GM18858 (cell line): ENCODE results near the gene LONP2.
"Not testable (repeated sequence)": the region's sequence is repeated elsewhere in the genome, so short reads cannot be mapped to it uniquely, and the experiment has no call there.

Source experiments
- ATAC-seq: cut with Tn5 transposase; IDR thresholded peaks from one replicate; pipeline ENCODE4 v1.9.1; 2021; ENCODE audit not compliant: unreplicated experiment

LONP2 gene

GRCh38 chr16:48330841-48331192 is 86.7 kb downstream of the LONP2 start:
- no peak for ATAC-seq

GRCh38 chr16:48332978-48333377 is 88.9 kb downstream of the LONP2 start:
- ATAC-seq, result no peak

GRCh38 chr16:48334325-48334724 is 90.2 kb downstream of the LONP2 start:
- no peak for ATAC-seq

DNA sequence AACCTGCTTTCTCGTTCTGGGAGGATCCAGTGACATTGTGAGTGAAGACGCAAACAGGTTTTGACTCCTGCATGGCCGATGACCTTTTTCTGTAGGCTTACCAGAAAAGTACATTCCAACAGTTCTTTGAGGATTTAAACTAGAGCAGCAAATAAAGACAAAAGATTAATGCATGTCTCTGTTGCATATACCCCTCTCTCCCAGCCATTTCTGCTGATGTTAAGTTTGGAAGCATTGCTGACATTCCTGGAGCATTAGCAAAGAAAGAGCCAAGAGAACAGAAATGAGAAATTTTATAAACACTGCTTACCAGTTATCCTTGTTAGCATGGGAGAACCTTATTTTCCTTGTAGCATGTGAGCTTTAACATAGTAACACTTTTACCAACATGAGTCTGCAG is 91.9 kb downstream of the LONP2 start:
- ATAC-seq, result no peak

GRCh38 chr16:48340054-48340453 is 96.0 kb downstream of the LONP2 start:
- no peak for ATAC-seq

- no peak for ATAC-seq
These were observed 98.5 kb downstream of the LONP2 start for GRCh38 chr16:48342591-48342990.

DNA sequence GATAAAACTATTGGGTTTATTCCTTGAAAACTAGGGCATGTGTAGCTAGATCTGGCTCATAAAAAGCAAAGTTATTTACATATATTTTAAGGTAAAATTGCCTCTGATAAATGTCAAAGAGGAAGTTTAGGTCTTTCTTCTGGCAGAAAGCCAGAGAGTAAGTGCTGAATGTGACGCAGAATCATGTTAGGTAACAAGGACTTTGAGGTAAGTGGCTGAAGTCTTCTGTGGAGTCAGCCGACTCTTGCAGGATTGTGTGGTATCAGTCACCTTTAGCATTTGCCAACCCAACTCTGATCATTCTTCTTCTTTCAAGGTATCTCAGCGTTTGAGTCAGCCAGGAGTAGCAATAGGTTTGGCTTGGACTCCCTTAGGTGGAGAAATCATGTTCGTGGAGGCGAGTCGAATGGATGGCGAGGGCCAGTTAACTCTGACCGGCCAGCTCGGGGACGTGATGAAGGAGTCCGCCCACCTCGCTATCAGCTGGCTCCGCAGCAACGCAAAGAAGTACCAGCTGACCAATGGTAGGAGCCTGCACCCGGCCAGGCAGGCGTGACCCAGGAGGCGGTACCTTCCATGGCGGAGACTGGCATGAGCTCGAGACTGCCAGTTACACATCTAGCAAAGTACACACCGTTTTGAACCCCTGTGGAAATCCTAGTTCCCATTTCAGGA is 103.2 kb downstream of the LONP2 start:
- no peak for ATAC-seq

DNA sequence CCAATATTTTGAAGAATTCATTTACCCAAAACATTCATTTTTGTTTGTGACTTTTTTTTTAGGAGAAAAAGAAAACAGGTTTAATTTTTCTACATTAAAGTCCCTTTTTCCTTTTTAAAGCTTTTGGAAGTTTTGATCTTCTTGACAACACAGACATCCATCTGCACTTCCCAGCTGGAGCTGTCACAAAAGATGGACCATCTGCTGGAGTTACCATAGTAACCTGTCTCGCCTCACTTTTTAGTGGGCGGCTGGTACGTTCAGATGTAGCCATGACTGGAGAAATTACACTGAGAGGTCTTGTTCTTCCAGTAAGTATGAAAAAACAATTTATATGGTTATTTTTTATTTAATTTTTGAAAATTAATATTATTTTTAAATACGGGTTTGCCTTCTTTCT is 103.9 kb downstream of the LONP2 start:
- no peak for ATAC-seq

- no peak for ATAC-seq
These were observed 106.6 kb downstream of the LONP2 start for GRCh38 chr16:48350736-48351135.

GRCh38 chr16:48352648-48353390 is 108.7 kb downstream of the LONP2 start:
- no peak for ATAC-seq

DNA sequence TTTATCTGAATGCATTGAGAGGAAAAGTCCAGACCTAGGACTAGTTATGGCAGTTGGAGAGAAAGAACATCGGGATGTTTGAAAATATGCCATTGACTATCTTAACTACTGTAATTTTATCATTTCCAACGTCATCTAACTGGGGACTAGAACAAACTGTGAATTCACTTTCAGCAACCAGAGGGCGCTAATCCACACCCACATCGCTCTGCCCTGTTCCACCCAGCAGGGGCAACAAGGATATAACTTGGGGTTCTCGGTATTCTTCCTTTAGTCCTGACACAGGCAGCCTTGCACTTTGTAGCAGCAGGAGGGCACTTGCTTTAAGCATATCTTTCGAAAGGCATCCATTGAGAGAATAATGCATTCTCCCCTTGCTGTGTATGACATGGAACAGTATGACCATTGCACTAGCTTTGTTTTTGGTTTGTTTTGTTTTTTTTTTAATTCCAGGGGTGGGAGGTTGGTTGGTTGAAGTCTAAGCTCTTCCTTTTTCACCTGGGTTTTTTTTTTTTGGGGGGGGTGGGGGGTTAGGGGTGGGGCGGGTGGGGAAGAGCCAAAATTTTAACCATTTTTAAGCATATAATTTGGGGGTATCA is 109.6 kb downstream of the LONP2 start:
- ATAC-seq, result peak; percentile 73

DNA sequence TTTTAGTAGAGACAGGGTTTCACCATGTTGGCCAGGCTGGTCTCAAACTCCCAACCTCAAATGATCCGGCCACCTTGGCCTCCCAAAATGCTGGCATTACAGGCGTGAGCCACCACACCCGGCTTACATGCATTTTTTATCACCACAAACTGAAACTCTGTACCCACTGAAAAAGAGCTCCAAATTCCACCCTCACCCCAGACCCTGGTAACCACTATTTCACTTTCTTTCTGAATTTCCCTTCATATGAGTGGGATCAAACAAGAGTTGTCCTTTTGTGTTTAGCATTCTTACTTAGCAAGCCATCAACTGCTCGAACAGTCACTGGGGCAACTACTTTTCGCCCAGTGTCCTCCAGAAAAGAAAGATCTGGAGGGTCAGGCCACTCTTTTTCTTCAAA is 110.3 kb downstream of the LONP2 start:
- ATAC-seq, result not testable (repeated sequence)

DNA sequence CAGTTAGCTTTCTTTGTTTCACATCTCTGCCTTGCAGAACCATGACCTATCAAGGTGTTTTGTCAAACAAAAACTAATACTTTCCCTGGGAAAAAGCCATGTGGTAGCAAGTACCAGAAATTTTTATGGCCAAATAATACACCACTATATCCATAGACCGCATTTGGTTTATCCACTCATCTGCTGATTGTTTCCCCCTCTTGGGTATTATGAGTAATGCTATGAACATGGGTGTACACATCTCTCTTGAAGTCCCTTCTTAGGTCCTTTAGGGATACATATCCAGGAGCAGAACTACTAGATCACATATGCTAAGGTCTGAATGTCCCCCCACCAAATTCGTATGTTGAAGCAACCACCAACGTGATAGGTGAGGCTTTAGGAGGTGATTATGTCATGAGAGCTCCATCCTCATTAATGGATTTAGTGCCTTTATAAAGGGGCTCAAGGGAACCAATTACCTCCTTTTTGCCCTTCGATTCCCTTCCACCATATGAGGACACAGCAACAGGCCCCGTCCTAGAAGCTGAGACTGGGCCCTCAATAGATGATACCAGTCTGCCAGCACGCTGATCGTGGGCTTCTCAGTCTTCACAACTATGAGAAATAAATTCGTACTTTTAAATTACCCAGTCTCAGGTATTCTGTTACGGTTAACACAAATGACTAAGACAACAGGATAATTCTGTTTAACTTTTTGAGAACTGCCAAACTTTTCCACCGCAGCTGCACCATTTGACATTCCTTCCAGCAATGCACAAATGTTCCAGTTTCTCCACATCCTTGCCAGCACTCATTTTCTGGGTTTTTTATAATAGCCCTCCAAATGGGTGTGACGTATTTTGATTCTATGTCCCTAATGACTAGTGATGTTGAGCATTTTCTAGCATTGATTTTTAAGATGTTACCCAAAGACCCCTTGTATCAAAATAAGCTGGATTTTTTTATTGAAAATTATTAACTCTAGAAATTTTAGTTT is 111.1 kb downstream of the LONP2 start:
- no peak for ATAC-seq

- ATAC-seq, result no peak
These were observed 112.7 kb downstream of the LONP2 start for GRCh38 chr16:48356633-48357376.

- no peak for ATAC-seq
These were observed 114.3 kb downstream of the LONP2 start for GRCh38 chr16:48358419-48358818.

DNA sequence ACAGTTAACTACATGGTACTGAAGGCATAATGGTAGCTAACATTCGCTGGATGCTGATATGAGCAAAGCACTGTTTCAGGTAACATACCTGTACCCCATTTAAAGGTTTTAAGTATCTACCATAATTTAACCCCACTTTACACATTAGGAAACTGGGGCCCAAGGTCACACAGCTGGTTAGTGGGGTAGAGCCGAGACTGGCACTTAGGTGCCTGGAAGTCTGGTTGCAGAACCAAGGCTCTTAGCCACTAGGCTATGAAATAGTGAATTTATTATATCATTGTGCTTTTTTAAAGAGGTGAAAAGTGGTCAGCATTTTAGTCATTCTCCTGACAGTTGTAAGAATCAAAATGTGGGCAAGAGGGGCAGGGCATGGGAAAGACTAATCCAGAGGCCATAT is 115.9 kb downstream of the LONP2 start:
- no peak for ATAC-seq

GRCh38 chr16:48361012-48361411 is 116.9 kb downstream of the LONP2 start:
- ATAC-seq, result no peak

DNA sequence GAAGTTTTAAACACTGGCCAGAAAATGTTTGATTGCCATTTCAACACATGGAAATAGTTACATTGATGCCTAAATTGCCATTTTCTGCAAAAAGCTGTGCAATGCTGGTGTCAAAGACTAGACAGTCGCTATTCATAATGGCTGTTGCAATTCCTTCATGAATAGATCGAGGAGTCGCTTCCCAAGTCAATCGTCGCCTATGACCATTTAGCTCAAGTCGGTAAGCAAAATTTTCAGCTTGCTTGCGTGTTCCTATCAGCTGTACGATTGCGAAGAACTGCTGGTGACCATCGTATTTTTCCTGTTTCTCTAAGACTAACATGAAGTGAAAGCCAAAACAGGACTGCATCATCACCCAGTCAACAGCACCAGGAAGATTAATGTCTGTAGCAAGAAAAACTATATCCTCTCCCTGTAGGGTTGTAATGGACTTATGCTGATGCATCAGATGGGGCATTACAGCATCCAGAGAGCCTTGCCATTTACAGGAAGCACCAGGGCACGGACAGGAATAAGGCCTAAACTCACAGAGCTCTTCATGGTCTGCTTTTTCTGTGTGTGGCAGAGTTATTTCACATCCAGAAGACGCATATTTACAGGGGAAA is 117.5 kb downstream of the LONP2 start:
- ATAC-seq, result no peak

- ATAC-seq, result no peak
These were observed 121.0 kb downstream of the LONP2 start for GRCh38 chr16:48365025-48365600.
